OCI-LY3 (cell line): ENCODE results near the gene ZNF778.
"Not testable (repeated sequence)": the region's sequence is repeated elsewhere in the genome, so short reads cannot be mapped to it uniquely, and the experiment has no call there.

Experiments
- H2AFZ ChIP-seq: fragments of 200-600, 300-600 bp; shearing (Covaris generic); 2 replicates; pipeline ENCODE4 v1.6.0; 2014; ENCODE audit warnings: antibody characterized with exemption, low read depth, low read length
- H3K27ac ChIP-seq: fragments of 200-600, 300-600 bp; sonication (generic); 2 replicates; pipeline ENCODE4 v1.5.1; 2014; ENCODE audit warnings: mild to moderate bottlenecking, low read length, moderate library complexity, mixed read lengths
- H3K27me3 ChIP-seq: fragments of 200-600, 300-600 bp; sonication (generic); 2 replicates; pipeline ENCODE4 v1.6.1; 2014; ENCODE audit warnings: low read depth, low read length, mixed read lengths
- H3K36me3 ChIP-seq: fragments of 200-600, 300-600 bp; sonication (generic); replicated peaks from 2 replicates; pipeline ENCODE3; 2014; ENCODE audit warnings: low read depth, low read length, mixed read lengths
- H3K4me1 ChIP-seq: fragments of 300-600, 200-600 bp; sonication (generic); 2 replicates; pipeline ENCODE4 v1.6.1; 2014; ENCODE audit warnings: low read length, mixed read lengths
- H3K4me2 ChIP-seq: fragments of 200-600, 300-600 bp; sonication (generic); 2 replicates; pipeline ENCODE4 v1.6.1; 2014; ENCODE audit warnings: low read length, mixed read lengths
- H3K4me3 ChIP-seq: fragments of 300-600, 200-600 bp; sonication (generic); 2 replicates; pipeline ENCODE4 v1.5.1; 2014; ENCODE audit warnings: antibody characterized with exemption, mild to moderate bottlenecking, low read length, moderate library complexity
- H3K79me2 ChIP-seq: fragments of 300-600, 200-600 bp; shearing (Covaris generic); 2 replicates; pipeline ENCODE4 v1.6.1; 2014; ENCODE audit warnings: mild to moderate bottlenecking, low read length, mixed read lengths
- H3K9ac ChIP-seq: fragments of 300-600, 200-600 bp; shearing (Covaris generic); 2 replicates; pipeline ENCODE4 v1.6.0; 2014; ENCODE audit warnings: mild to moderate bottlenecking, low read length, moderate library complexity
- H3K9me3 ChIP-seq: fragments of 200-600, 300-600 bp; shearing (Covaris generic); 2 replicates; pipeline ENCODE4 v1.6.1; 2014; ENCODE audit warnings: low read length, mixed read lengths; ENCODE audit not compliant: insufficient read depth
- H4K20me1 ChIP-seq: fragments of 200-600, 300-600 bp; sonication (generic); 2 replicates; pipeline ENCODE4 v1.6.1; 2016; ENCODE audit warnings: low read length, mixed read lengths; ENCODE audit not compliant: insufficient read depth
- CTCF ChIP-seq: fragments of 200-600, 300-600 bp; sonication (generic); IDR thresholded peaks from 2 replicates; pipeline ENCODE4 v1.5.1; 2014; ENCODE audit warnings: antibody characterized with exemption, low read length, low read depth
- EZH2phosphoT487 ChIP-seq: fragments of 200-600 bp; shearing (Covaris generic); IDR thresholded peaks from 2 replicates; pipeline ENCODE4 v1.6.1; 2018; ENCODE audit warnings: antibody characterized with exemption, mixed run types, low read depth

The ZNF778 gene

DNA sequence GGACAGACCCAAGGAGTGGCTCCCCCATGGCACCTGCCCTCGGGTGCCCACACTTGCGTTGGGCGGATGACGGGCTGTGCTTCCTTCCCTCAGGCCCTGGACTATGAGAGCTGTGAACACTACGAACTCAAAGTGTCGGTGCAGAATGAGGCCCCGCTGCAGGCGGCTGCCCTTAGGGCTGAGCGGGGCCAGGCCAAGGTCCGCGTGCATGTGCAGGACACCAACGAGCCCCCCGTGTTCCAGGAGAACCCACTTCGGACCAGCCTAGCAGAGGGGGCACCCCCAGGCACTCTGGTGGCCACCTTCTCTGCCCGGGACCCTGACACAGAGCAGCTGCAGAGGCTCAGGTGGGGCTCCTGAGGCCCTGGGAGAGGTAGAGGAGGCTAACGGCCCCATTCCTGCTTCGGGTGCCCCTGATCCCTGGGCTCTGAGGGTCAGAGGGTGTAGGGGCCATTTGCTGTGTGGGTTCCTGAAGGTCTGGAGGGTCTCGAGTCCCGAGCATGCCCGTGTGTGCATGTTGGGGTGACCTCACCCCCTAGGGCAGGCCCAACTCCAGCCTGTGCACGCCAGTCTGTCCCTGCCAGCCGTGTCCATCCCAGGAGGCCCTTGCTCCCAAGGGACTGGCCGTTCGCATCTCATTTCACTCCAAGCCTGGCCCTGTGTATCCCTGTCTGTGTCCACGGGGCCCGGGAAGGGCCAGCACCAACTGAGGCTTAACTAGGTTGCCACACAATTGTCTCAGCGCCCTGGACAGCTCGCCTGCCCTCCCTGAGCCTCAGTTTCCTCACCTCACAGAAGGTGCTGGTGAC is 27.1 kb upstream of the ZNF778 start:
- Histone ChIP-seq H3K27ac (no peak overlapping the region), H3K79me2 (no peaks in the 10 kb centered on the region), H3K4me2 (no peak overlapping the region), H3K9ac (no peak overlapping the region), H4K20me1 (no peaks in the 10 kb centered on the region), H3K36me3 (no peaks in the 10 kb centered on the region), H3K4me1 (no peaks in the 10 kb centered on the region), H3K27me3 (no peaks in the 10 kb centered on the region), H3K4me3 (no peak overlapping the region), H2AFZ (no peak overlapping the region), H3K9me3 (no peaks in the 10 kb centered on the region)
- TF ChIP-seq EZH2phosphoT487 (no peak), CTCF (no peak)

GRCh38 chr16:89191033-89191900 is 26.2 kb upstream of the ZNF778 start:
- Histone ChIP-seq H3K4me2 (no peak overlapping the region), H3K4me1 (no peaks in the 10 kb centered on the region), H3K79me2 (no peaks in the 10 kb centered on the region), H4K20me1 (no peaks in the 10 kb centered on the region), H3K36me3 (no peaks in the 10 kb centered on the region), H3K4me3 (no peak overlapping the region), H3K27ac (no peak overlapping the region), H3K9me3 (no peaks in the 10 kb centered on the region), H3K9ac (no peak overlapping the region), H3K27me3 (no peaks in the 10 kb centered on the region), H2AFZ (no peak overlapping the region)
- TF ChIP-seq EZH2phosphoT487 (no peak), CTCF (no peak)

GRCh38 chr16:89191901-89192185 is 25.7 kb upstream of the ZNF778 start:
- H3K79me2 ChIP-seq, result no peaks in the 10 kb centered on the region
- no peak overlapping the region for H3K27ac ChIP-seq
- no peaks in the 10 kb centered on the region for H3K27me3 ChIP-seq
- peak overlapping the region; percentile 56 for H3K4me2 ChIP-seq
- H3K4me3 ChIP-seq, result peak overlapping the region; percentile 72
- H3K9me3 ChIP-seq, result no peaks in the 10 kb centered on the region
- no peaks in the 10 kb centered on the region for H3K36me3 ChIP-seq
- H3K4me1 ChIP-seq, result no peaks in the 10 kb centered on the region
- H4K20me1 ChIP-seq, result no peaks in the 10 kb centered on the region
- TF ChIP-seq CTCF, result no peak
- no peak for TF ChIP-seq EZH2phosphoT487
- H2AFZ ChIP-seq, result no peak overlapping the region
- H3K9ac ChIP-seq, result no peak overlapping the region

GRCh38 chr16:89192186-89192955 is 25.1 kb upstream of the ZNF778 start:
- H3K9me3 ChIP-seq, H4K20me1 ChIP-seq, H3K9ac ChIP-seq, H3K4me1 ChIP-seq, H3K27me3 ChIP-seq, H3K36me3 ChIP-seq, H3K27ac ChIP-seq, H2AFZ ChIP-seq, H3K79me2 ChIP-seq: not testable (repeated sequence)
- Histone ChIP-seq H3K4me2 (peak overlapping the region; percentile 56), H3K4me3 (peak overlapping the region; percentile 72)
